OCI-LY7 (cell line): ENCODE measurements around the gene DCAF7. TPM values are rescaled to one million over a fixed set of nuclear protein-coding genes. Genes with fewer than 3 reads are reported as not detected.

Experiments used
- BruUV-seq: library from RNA; stranded (reverse); fragments of 400-500 nt; replicated peaks from 2 replicates; lab custom pipeline; 2021; lab: Mats Ljungman, UMichigan
- CTCF ChIA-PET: fragments of 300-600 bp; sonication (Branson Sonifier 250); formaldehyde crosslinking; loops from one replicate; lab custom pipeline; 2022; ENCODE audit warnings: antibody characterized with exemption; ENCODE audit not compliant: unreplicated experiment; lab: Charles Lee
- POLR2A ChIA-PET: fragments of 300-600 bp; sonication (Branson Sonifier 250); formaldehyde crosslinking; loops from one replicate; lab custom pipeline; 2022; ENCODE audit warnings: antibody characterized with exemption; lab: Charles Lee
- DNase-seq: peaks from one replicate; pipeline ENCODE4 v3.0.0-alpha.2; 2015; ENCODE audit warnings: low spot score
- H2AFZ ChIP-seq: fragments of 200-600 bp; sonication (generic), shearing (Covaris generic); 2 replicates; pipeline ENCODE4 v1.6.1; 2014; ENCODE audit warnings: mild to moderate bottlenecking, antibody characterized with exemption, low read length, moderate library complexity
- H3K27ac ChIP-seq: fragments of 200-600 bp; sonication (generic); 2 replicates; pipeline ENCODE4 v1.5.1; 2014; ENCODE audit warnings: mixed run types, low read depth, mild to moderate bottlenecking, moderate library complexity, low read length, inconsistent platforms; ENCODE audit not compliant: poor library complexity, severe bottlenecking
- H3K36me3 ChIP-seq: fragments of 200-600 bp; sonication (generic); 2 replicates; pipeline ENCODE4 v1.6.1; 2014; ENCODE audit warnings: mild to moderate bottlenecking, antibody characterized with exemption, low read length, moderate library complexity, mixed read lengths; ENCODE audit not compliant: insufficient read depth
- H3K4me1 ChIP-seq: fragments of 200-600 bp; sonication (generic); 2 replicates; pipeline ENCODE4 v1.5.1; 2014; ENCODE audit warnings: mild to moderate bottlenecking, low read length; ENCODE audit not compliant: insufficient read depth, poor library complexity, severe bottlenecking
- H3K4me2 ChIP-seq: fragments of 200-600 bp; sonication (generic); 2 replicates; pipeline ENCODE4 v1.6.1; 2014; ENCODE audit warnings: mild to moderate bottlenecking, low read length
- H3K4me3 ChIP-seq: fragments of 200-600 bp; sonication (generic); 2 replicates; pipeline ENCODE4 v1.5.1; 2014; ENCODE audit warnings: mild to moderate bottlenecking, low read depth, low read length; ENCODE audit not compliant: poor library complexity, severe bottlenecking
- H3K79me2 ChIP-seq: fragments of 200-600 bp; sonication (generic); 2 replicates; pipeline ENCODE4 v1.6.1; 2016; ENCODE audit warnings: low read depth, mild to moderate bottlenecking, low read length, moderate library complexity, mixed read lengths; ENCODE audit not compliant: insufficient read depth
- H3K9me2 ChIP-seq: fragments of 200-600 bp; sonication (generic); 2 replicates; pipeline ENCODE4 v1.6.1; 2016; ENCODE audit warnings: mild to moderate bottlenecking, low read length, mixed read lengths; ENCODE audit not compliant: insufficient read depth
- H3K9me3 ChIP-seq: fragments of 200-600 bp; sonication (generic); 2 replicates; pipeline ENCODE4 v1.6.1; 2014; ENCODE audit warnings: mild to moderate bottlenecking, mixed run types, low read length, mixed read lengths
- H4K20me1 ChIP-seq: fragments of 200-600 bp; sonication (generic); 2 replicates; pipeline ENCODE4 v1.6.1; 2014; ENCODE audit warnings: mild to moderate bottlenecking, antibody characterized with exemption, low read length, moderate library complexity, mixed read lengths; ENCODE audit not compliant: insufficient read depth
- CTCF ChIP-seq: fragments of 200-600 bp; sonication (generic); conservative IDR thresholded peaks from 2 replicates; pipeline ENCODE4 v1.5.1; 2014; ENCODE audit warnings: mild to moderate bottlenecking, antibody characterized with exemption, low read length, moderate library complexity, mixed read lengths
- EZH2phosphoT487 ChIP-seq: fragments of 200-600 bp; sonication (generic); IDR thresholded peaks from 2 replicates; pipeline ENCODE4 v1.6.1; 2018; ENCODE audit warnings: low read depth, borderline replicate concordance, mild to moderate bottlenecking, mixed run types, antibody characterized with exemption, low read length, moderate library complexity, mixed read lengths
- intact Hi-C: fragments of 100-400 bp; cut with micrococcal nuclease; formaldehyde crosslinking; loops from one replicate; pipeline ENCODE4 v1.10.0; 2022; ENCODE audit not compliant: unreplicated experiment
- total RNA-seq, 2 experiments: library from RNA; depleted of rRNA in 1 of 2; stranded (reverse); fragments of >200 nt in 1 of 2; shearing (Covaris generic) in 1 of 2; gene quantifications; 2 replicates each; pipeline ENCODE4 v1.2.3, GENCODE V29; 2014 to 2022

The DCAF7 gene
- total RNA-seq, 2 experiments from 2014 or later: 46.4 to 121 TPM

DNA sequence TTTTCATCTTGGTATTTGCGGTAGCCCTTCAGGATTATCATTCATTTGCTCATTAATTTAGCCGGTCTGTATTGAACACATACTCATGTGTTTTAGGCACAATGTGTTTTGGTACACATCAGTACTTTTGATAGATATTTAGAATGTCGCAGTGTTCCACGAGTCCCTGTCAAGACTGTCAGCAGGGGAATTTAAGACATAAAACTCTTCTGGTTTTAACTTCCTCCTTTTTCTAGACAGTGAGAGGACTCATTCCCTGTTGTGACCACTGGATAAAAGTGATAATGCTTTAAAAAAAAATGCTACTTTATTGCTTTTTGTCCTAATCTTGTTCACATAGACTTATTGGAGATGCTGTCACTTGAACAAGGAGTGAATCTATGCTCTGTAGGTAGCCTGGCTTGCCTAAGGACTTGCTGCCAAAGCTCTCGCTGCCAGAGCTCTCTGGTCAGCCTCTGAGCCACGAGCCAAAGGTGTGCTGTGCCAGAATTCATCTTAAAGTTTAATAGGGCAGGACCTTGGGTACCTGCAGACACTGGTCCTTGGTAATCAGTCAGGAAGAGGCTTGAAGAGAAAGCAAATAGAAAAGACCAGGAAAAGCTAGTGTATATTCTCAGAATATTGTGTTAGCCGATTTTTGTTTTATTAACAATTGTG is 5.4 kb downstream of the DCAF7 start:
- intact Hi-C loops: loop anchor here (10.0 kb wide), 1 partner anchor 219 kb away; the partner anchor contains the start of genes CCDC47 and DDX42
- Histone ChIP-seq H3K4me3 (no peak overlapping the region), H4K20me1 (peaks cover 32% of the 10 kb centered on the region), H3K4me2 (no peak overlapping the region), H3K9me2 (no peaks in the 10 kb centered on the region), H3K27ac (no peak overlapping the region), H3K79me2 (peaks cover 98% of the 10 kb centered on the region), H3K9me3 (no peaks in the 10 kb centered on the region), H3K4me1 (peaks cover 16% of the 10 kb centered on the region), H2AFZ (no peak overlapping the region), H3K36me3 (peaks cover 60% of the 10 kb centered on the region)
- no TSS peak for BruUV-seq
- ChIA-PET CTCF (no interaction called here), POLR2A (interaction anchor here (0.5 to 1.2 kb wide), 2 partner anchors 13 to 66 kb away, joined by 3 to 9 read pairs; partner anchors contain the start of gene MAP3K3)
- TF ChIP-seq EZH2phosphoT487 (no peak), CTCF (no peak)
- DNase-seq: no peak

- ChIA-PET POLR2A (interaction anchor here (1.3 kb wide), 1 partner anchor 118 kb away, joined by 3 read pairs; no protein-coding TSS in a partner anchor), CTCF (no interaction called here)
- H2AFZ ChIP-seq: no peak overlapping the region
- peaks cover 97% of the 10 kb centered on the region for H3K79me2 ChIP-seq
- peaks cover 55% of the 10 kb centered on the region for H3K36me3 ChIP-seq
- TF ChIP-seq CTCF (no peak), EZH2phosphoT487 (no peak)
- H3K4me1 ChIP-seq: peaks cover 11% of the 10 kb centered on the region
- H3K9me2 ChIP-seq: no peaks in the 10 kb centered on the region
- BruUV-seq: no TSS peak
- intact Hi-C loops: loop anchor here (10.0 kb wide), 1 partner anchor 217 kb away; the partner anchor contains the start of genes CCDC47 and DDX42
- DNase-seq: no peak
- H3K4me3 ChIP-seq: no peak overlapping the region
- no peaks in the 10 kb centered on the region for H3K9me3 ChIP-seq
- peaks cover 30% of the 10 kb centered on the region for H4K20me1 ChIP-seq
- no peak overlapping the region for H3K27ac ChIP-seq
- H3K4me2 ChIP-seq: no peak overlapping the region
Measured at GRCh38 chr17:63557416-63557815, 7.1 kb downstream of the DCAF7 start.

DNA sequence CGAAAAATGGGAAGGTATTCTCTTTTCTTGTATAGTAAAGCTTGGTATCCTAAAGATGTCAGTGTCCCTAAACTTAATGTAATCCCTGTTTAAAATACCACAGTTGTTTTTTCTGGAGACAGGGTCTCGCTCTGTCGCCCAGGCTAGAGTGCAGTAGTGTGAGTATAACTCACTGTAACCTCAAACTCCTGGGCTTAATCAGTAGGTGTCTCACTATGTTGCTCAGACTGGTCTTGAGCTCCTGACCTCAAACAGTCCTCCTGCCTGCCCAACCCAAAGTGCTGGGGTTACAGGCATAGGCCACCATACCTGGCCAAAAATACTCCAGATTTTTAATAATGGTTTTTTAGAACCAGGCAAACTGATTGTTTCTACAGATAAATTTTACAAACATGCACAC is 8.2 kb downstream of the DCAF7 start:
- H3K9me2 ChIP-seq: no peaks in the 10 kb centered on the region
- POLR2A ChIA-PET: no interaction called here
- peaks cover 20% of the 10 kb centered on the region for H4K20me1 ChIP-seq
- H3K79me2 ChIP-seq: peaks cover 95% of the 10 kb centered on the region
- CTCF ChIA-PET: no interaction called here
- H3K4me2 ChIP-seq: no peak overlapping the region
- H2AFZ ChIP-seq: no peak overlapping the region
- H3K36me3 ChIP-seq: peaks cover 45% of the 10 kb centered on the region
- H3K4me1 ChIP-seq: peaks cover 1% of the 10 kb centered on the region
- no peak overlapping the region for H3K4me3 ChIP-seq
- intact Hi-C loops: loop anchor here (10.0 kb wide), 1 partner anchor 216 kb away; the partner anchor contains the start of genes CCDC47 and DDX42
- H3K9me3 ChIP-seq: no peaks in the 10 kb centered on the region
- BruUV-seq: no TSS peak
- H3K27ac ChIP-seq: no peak overlapping the region
- no peak for DNase-seq
- no peak for TF ChIP-seq CTCF
- no peak for TF ChIP-seq EZH2phosphoT487
